ENCODE results near the gene OR2A12. TPM values are rescaled to one million over a fixed set of nuclear protein-coding genes. Genes with fewer than 3 reads are reported as not detected.

OR2A12 gene
- total and polyA plus RNA-seq, 5 experiments from 2014 or later, result not detected

GRCh38 chr7:144086730-144087129, 652 bp downstream of the OR2A12 start:
- POLR2A ChIA-PET, result no interaction called here
- H3K4me3 Mint-ChIP-seq, result no peak overlapping the region
- no peaks in the 10 kb centered on the region for H3K4me1 Mint-ChIP-seq
- H3K36me3 Mint-ChIP-seq, result peaks cover 0 to 4% (median 0%) of the 10 kb centered on the region in 3 donors
- no peak for DNase-seq
- no peak for ATAC-seq
- H3K9me3 Mint-ChIP-seq, result peaks cover 0 to 11% (median 2%) of the 10 kb centered on the region in 9 donors
- no peak overlapping the region for H3K27ac Mint-ChIP-seq
- peaks cover 0 to 12% (median 4%) of the 10 kb centered on the region in 5 donors for H3K27me3 Mint-ChIP-seq

- POLR2A ChIA-PET, result no interaction called here
- no peak overlapping the region for H3K4me3 Mint-ChIP-seq
Observed at GRCh38 chr7:144087230-144087629, 1.2 kb downstream of the OR2A12 start.

GRCh38 chr7:144090667-144091066, 4.6 kb downstream of the OR2A12 start:
- POLR2A ChIA-PET, result no interaction called here
- no peaks in the 10 kb centered on the region for H3K4me1 Mint-ChIP-seq
- peaks cover 1 to 18% (median 6%) of the 10 kb centered on the region in 5 donors for H3K27me3 Mint-ChIP-seq
- no peak overlapping the region for H3K4me3 Mint-ChIP-seq
- DNase-seq (no peak), ATAC-seq (no peak)
- H3K27ac Mint-ChIP-seq, result no peak overlapping the region
- H3K9me3 Mint-ChIP-seq, result peaks cover 0 to 16% (median 5%) of the 10 kb centered on the region in 9 donors
- peaks cover 0 to 4% (median 0%) of the 10 kb centered on the region in 3 donors for H3K36me3 Mint-ChIP-seq

More at GRCh38 chr7:144087230-144087629, 1.2 kb downstream of the OR2A12 start:
- no peaks in the 10 kb centered on the region for H3K4me1 Mint-ChIP-seq
- H3K27ac Mint-ChIP-seq, result no peak overlapping the region
- DNase-seq (no peak), ATAC-seq (no peak)
- H3K36me3 Mint-ChIP-seq, result peaks cover 0 to 4% (median 0%) of the 10 kb centered on the region in 3 donors
- peaks cover 0 to 9% (median 4%) of the 10 kb centered on the region in 5 donors for H3K27me3 Mint-ChIP-seq
- peaks cover 0 to 12% (median 2%) of the 10 kb centered on the region in 9 donors for H3K9me3 Mint-ChIP-seq

GRCh38 chr7:144098776-144099175, 12.7 kb downstream of the OR2A12 start:
- H3K36me3 Mint-ChIP-seq, result no peaks in the 10 kb centered on the region
- DNase-seq, result no peak

GRCh38 chr7:144100607-144101006, 14.5 kb downstream of the OR2A12 start:
- Mint-ChIP-seq H3K36me3 (no peaks in the 10 kb centered on the region), H3K27me3 (peaks cover 0 to 6% (median 0%) of the 10 kb centered on the region in 5 donors), H3K9me3 (peaks cover 0 to 12% (median 0%) of the 10 kb centered on the region in 9 donors), H3K4me1 (peaks cover 7 to 17% (median 10%) of the 10 kb centered on the region in 4 donors), H3K27ac (no peak overlapping the region), H3K4me3 (no peak overlapping the region)
- POLR2A ChIA-PET, result no interaction called here
- peak in 2 of 10 donors; percentile 3 for DNase-seq
- ATAC-seq, result no peak

More at GRCh38 chr7:144098776-144099175, 12.7 kb downstream of the OR2A12 start:
- POLR2A ChIA-PET, result no interaction called here
- H3K27ac Mint-ChIP-seq, result no peak overlapping the region
- H3K9me3 Mint-ChIP-seq, result peaks cover 0 to 12% (median 2%) of the 10 kb centered on the region in 9 donors
- peaks cover 7 to 17% (median 10%) of the 10 kb centered on the region in 4 donors for H3K4me1 Mint-ChIP-seq
- peaks cover 0 to 14% (median 3%) of the 10 kb centered on the region in 5 donors for H3K27me3 Mint-ChIP-seq
- H3K4me3 Mint-ChIP-seq, result no peak overlapping the region
- ATAC-seq, result no peak

GRCh38 chr7:144102041-144102440, 16.0 kb downstream of the OR2A12 start:
- Mint-ChIP-seq H3K36me3 (no peaks in the 10 kb centered on the region), H3K9me3 (peaks cover 0 to 12% (median 0%) of the 10 kb centered on the region in 9 donors), H3K27me3 (peaks cover 0 to 4% (median 0%) of the 10 kb centered on the region in 5 donors), H3K27ac (peak overlapping the region in 2 of 10 donors; percentile 2 to 3), H3K4me3 (no peak overlapping the region), H3K4me1 (peaks cover 7 to 17% (median 10%) of the 10 kb centered on the region in 4 donors)
- DNase-seq (no peak), ATAC-seq (no peak)
- POLR2A ChIA-PET, result no interaction called here

- no peak overlapping the region for H3K4me3 Mint-ChIP-seq
- POLR2A ChIA-PET, result no interaction called here
- ATAC-seq (no peak), DNase-seq (no peak)
- H3K27ac Mint-ChIP-seq, result no peak overlapping the region
- peaks cover 0 to 6% (median 0%) of the 10 kb centered on the region in 3 donors for H3K36me3 Mint-ChIP-seq
- H3K27me3 Mint-ChIP-seq, result peaks cover 0 to 10% (median 4%) of the 10 kb centered on the region in 5 donors
- peaks cover 7 to 16% (median 8%) of the 10 kb centered on the region in 4 donors for H3K4me1 Mint-ChIP-seq
- no peaks in the 10 kb centered on the region for H3K9me3 Mint-ChIP-seq
Observed at GRCh38 chr7:144105211-144105610, 19.1 kb downstream of the OR2A12 start.

GRCh38 chr7:144109283-144109682, 23.2 kb downstream of the OR2A12 start, which contains the start of gene OR2A2:
Gene OR2A2, plus strand, starts transcription at chr7:144109583. Its CDS starts 0 bp downstream, at chr7:144109583.
- DNase-seq (no peak), ATAC-seq (no peak)
- Mint-ChIP-seq H3K9me3 (no peaks in the 10 kb centered on the region), H3K27me3 (peaks cover 1 to 21% (median 10%) of the 10 kb centered on the region in 5 donors), H3K27ac (no peak within 1 kb of the TSS), H3K4me1 (peaks cover 0 to 2% (median 0%) of the 10 kb centered on the region in 4 donors), H3K4me3 (no peak within 1 kb of the TSS), H3K36me3 (peaks cover 0 to 6% (median 0%) of the 10 kb centered on the region in 3 donors)
- POLR2A ChIA-PET, result no interaction called here

- Mint-ChIP-seq H3K4me3 (no peak overlapping the region), H3K27ac (no peak overlapping the region), H3K9me3 (no peaks in the 10 kb centered on the region), H3K4me1 (peaks cover 0 to 2% (median 0%) of the 10 kb centered on the region in 4 donors), H3K27me3 (peaks cover 1 to 21% (median 10%) of the 10 kb centered on the region in 5 donors), H3K36me3 (peaks cover 0 to 6% (median 0%) of the 10 kb centered on the region in 3 donors)
- POLR2A ChIA-PET, result no interaction called here
- DNase-seq, result no peak
- ATAC-seq, result no peak
Observed at GRCh38 chr7:144110272-144110671, 24.2 kb downstream of the OR2A12 start.

- no peaks in the 10 kb centered on the region for H3K36me3 Mint-ChIP-seq
Observed at GRCh38 chr7:144113651-144114050, 27.6 kb downstream of the OR2A12 start.

GRCh38 chr7:144118341-144118740, 32.3 kb downstream of the OR2A12 start:
- no peak overlapping the region for H3K4me3 Mint-ChIP-seq

More at GRCh38 chr7:144113651-144114050, 27.6 kb downstream of the OR2A12 start:
- H3K4me3 Mint-ChIP-seq, result no peak overlapping the region
- POLR2A ChIA-PET, result no interaction called here
- no peak overlapping the region for H3K27ac Mint-ChIP-seq
- H3K9me3 Mint-ChIP-seq, result peaks cover 0 to 4% (median 0%) of the 10 kb centered on the region in 9 donors
- no peaks in the 10 kb centered on the region for H3K4me1 Mint-ChIP-seq
- DNase-seq (no peak), ATAC-seq (no peak)
- H3K27me3 Mint-ChIP-seq, result peaks cover 3 to 12% (median 7%) of the 10 kb centered on the region in 5 donors

GRCh38 chr7:144122876-144123275, 36.8 kb downstream of the OR2A12 start, which contains the start of gene OR2A14:
Gene OR2A14, plus strand, starts transcription at chr7:144123176. Its CDS starts 5,937 bp downstream, at chr7:144129113.
- H3K27me3 Mint-ChIP-seq, result peaks cover 0 to 4% (median 0%) of the 10 kb centered on the region in 5 donors
- no peak for DNase-seq
- H3K9me3 Mint-ChIP-seq, result peaks cover 0 to 5% (median 0%) of the 10 kb centered on the region in 9 donors
- POLR2A ChIA-PET, result no interaction called here
- peaks cover 0 to 3% (median 0%) of the 10 kb centered on the region in 3 donors for H3K36me3 Mint-ChIP-seq
- no peak within 1 kb of the TSS for H3K27ac Mint-ChIP-seq
- no peak for ATAC-seq
- H3K4me3 Mint-ChIP-seq, result no peak within 1 kb of the TSS
- peaks cover 0 to 1% (median 0%) of the 10 kb centered on the region in 4 donors for H3K4me1 Mint-ChIP-seq

More at GRCh38 chr7:144118341-144118740, 32.3 kb downstream of the OR2A12 start:
- POLR2A ChIA-PET, result no interaction called here
- peaks cover 0 to 3% (median 0%) of the 10 kb centered on the region in 3 donors for H3K36me3 Mint-ChIP-seq
- H3K27ac Mint-ChIP-seq, result no peak overlapping the region
- H3K27me3 Mint-ChIP-seq, result peaks cover 0 to 8% (median 2%) of the 10 kb centered on the region in 5 donors
- ATAC-seq, result no peak
- no peak for DNase-seq
- peaks cover 0 to 5% (median 0%) of the 10 kb centered on the region in 9 donors for H3K9me3 Mint-ChIP-seq
- no peaks in the 10 kb centered on the region for H3K4me1 Mint-ChIP-seq

GRCh38 chr7:144127714-144128334, 41.7 kb downstream of the OR2A12 start:
- Mint-ChIP-seq H3K36me3 (no peaks in the 10 kb centered on the region), H3K27me3 (peaks cover 3 to 10% (median 9%) of the 10 kb centered on the region in 5 donors), H3K27ac (peak overlapping the region in 1 of 10 donors; percentile 66), H3K4me3 (no peak overlapping the region), H3K4me1 (peaks cover 0 to 2% (median 0%) of the 10 kb centered on the region in 4 donors), H3K9me3 (no peaks in the 10 kb centered on the region)
- POLR2A ChIA-PET, result no interaction called here
- ATAC-seq (peak; percentile 100), DNase-seq (peak; percentile 68 to 93 (median 82))

All from naive thymus-derived CD8-positive, alpha-beta T cell (primary cell).